ENCODE results near the gene FCGR2B. TPM values are rescaled to one million over a fixed set of nuclear protein-coding genes. Genes with fewer than 3 reads are reported as not detected.

FCGR2B gene
- total and polyA plus RNA-seq, 2 experiments from 2014 or later: not detected

GRCh38 chr1:161710560-161710959 is 47.6 kb downstream of the FCGR2B start:
- Histone ChIP-seq H3F3A (replicated peaks; ENCODE audit: low read depth) (no peaks in the 10 kb centered on the region), H3K27me3 (ENCODE audit: insufficient read depth) (no peaks in the 10 kb centered on the region), H2AFZ (no peak overlapping the region), H3K27ac (ENCODE audit: low read depth) (no peak overlapping the region), H3K36me3 (ENCODE audit: insufficient read depth) (no peaks in the 10 kb centered on the region), H3K4me2 (no peak overlapping the region), H3K4me1 (ENCODE audit: insufficient read depth) (no peaks in the 10 kb centered on the region), H3K4me3 (no peak overlapping the region), H3K79me2 (replicated peaks; ENCODE audit: insufficient read depth) (no peaks in the 10 kb centered on the region), H3K9me2 (ENCODE audit: insufficient read depth) (peaks cover 4% of the 10 kb centered on the region; the same call in 1 of the 2 replicates), H4K20me1 (replicated peaks; ENCODE audit: insufficient read depth) (no peaks in the 10 kb centered on the region)
- TF ChIP-seq JUNB (IDR thresholded peaks at IDR 0.05; ENCODE audit: unreplicated experiment) (no peak), ZNF331 (CRISPR knock-in tag; IDR thresholded peaks at IDR 0.05; ENCODE audit: low read depth) (no peak), CREB1 (CRISPR knock-in tag; IDR thresholded peaks at IDR 0.05; ENCODE audit: low read depth) (no peak), EZH2phosphoT487 (IDR thresholded peaks at IDR 0.05; ENCODE audit: unreplicated experiment) (no peak), ETS1 (IDR thresholded peaks at IDR 0.05) (no peak), ZNF114 (CRISPR knock-in tag; IDR thresholded peaks at IDR 0.05) (no peak), EZH2 (IDR thresholded peaks at IDR 0.05; ENCODE audit: low read depth, unreplicated experiment) (no peak), NANOG (IDR thresholded peaks at IDR 0.05; ENCODE audit: borderline replicate concordance) (no peak), STAT1 (IDR thresholded peaks at IDR 0.05; ENCODE audit: unreplicated experiment) (no peak), ZNF462 (CRISPR knock-in tag; IDR thresholded peaks at IDR 0.05) (no peak), POLR2AphosphoS5 (IDR thresholded peaks at IDR 0.05; ENCODE audit: low read depth) (no peak), REST (IDR thresholded peaks at IDR 0.05; ENCODE audit: unreplicated experiment) (no peak), CTCF (conservative IDR thresholded peaks at IDR 0.05; ENCODE audit: low read depth in 2 of 2) (no peak)
- Mint-ChIP-seq H3K36me3 (ENCODE audit: low read depth) (no peaks in the 10 kb centered on the region), H3K4me1 (peaks cover 10% of the 10 kb centered on the region), H3K4me3 (no peak overlapping the region), H3K9me3 (no peaks in the 10 kb centered on the region), H3K27ac (no peak overlapping the region), H3K27me3 (ENCODE audit: insufficient read depth, low read depth, poor library complexity) (peaks cover 3% of the 10 kb centered on the region)
- no peak for DNase-seq (ENCODE audit: low spot score)
- ATAC-seq: no peak
